SW480 (cell line): ENCODE data around the gene LSM3.
A peak's percentile ranks its signal among the peaks of the same experiment; 100 is the strongest.

Experiments used
- DNase-seq: peaks from one replicate; pipeline ENCODE4 v3.0.0-alpha.2; 2016; ENCODE audit warnings: low spot score

Gene LSM3

GRCh38 chr3:14200841-14201240 lies 22.2 kb downstream of the LSM3 start:
- no peak for DNase-seq

- DNase-seq, result no peak
Measured at GRCh38 chr3:14201940-14202684, 23.5 kb downstream of the LSM3 start.

DNA sequence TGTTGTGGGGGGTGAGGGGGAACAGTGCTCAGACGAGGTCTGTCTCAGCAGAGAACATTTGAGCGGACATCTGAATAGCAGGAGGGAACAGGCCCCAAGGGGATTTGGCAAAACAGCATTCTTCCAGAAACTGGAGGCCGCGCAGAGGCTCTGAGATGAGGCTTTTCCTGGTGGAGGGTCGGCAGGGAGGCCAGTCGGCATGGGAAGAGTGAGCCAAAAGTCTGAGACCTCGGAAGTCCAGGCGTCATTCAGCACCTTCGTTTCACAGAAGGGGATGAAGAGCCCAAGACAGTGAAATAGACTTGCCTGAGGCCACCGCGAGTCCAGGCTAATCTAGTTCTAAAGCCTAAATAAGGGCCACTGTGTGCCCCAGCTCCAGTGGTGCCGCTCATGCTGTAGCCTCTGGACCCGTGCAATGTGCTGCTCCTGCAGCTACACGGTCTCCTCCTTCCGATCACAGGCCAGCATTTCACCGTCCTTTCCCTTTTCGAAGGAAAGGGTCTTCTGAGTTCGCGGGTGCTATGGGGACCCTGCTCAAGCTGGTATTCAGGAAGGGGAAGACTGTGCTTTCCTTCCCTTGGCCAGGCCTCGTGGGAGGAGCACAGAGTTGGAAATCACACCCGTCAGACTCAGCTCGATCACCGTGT lies 24.4 kb downstream of the LSM3 start:
- no peak for DNase-seq

DNA sequence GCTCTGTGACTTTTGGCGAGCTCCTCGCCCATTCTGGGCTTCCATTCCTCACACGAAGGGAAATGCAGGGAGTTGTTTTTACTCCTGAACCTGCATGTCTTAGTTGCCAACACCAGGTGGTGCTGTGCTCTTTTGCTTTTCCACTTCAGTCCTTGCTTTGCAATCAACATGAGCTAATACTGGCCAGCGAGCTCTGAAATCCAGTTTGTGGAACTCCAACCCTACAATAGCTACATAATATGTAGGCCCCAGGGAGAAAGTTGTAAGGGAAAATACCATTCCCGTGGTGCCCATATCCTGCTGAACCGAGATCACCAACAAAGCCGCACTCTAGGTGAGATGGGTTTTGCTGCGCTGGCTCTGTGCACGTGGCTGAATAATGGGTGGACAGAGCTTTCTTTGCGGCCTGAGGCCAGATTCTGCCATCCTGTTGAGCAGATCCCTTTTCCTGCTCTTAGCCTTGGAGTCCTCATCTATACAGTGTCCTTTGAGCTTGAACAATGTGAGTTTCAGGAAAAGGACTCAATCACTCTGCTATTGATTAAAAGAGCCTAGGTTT lies 25.0 kb downstream of the LSM3 start:
- peak; percentile 71 for DNase-seq

DNA sequence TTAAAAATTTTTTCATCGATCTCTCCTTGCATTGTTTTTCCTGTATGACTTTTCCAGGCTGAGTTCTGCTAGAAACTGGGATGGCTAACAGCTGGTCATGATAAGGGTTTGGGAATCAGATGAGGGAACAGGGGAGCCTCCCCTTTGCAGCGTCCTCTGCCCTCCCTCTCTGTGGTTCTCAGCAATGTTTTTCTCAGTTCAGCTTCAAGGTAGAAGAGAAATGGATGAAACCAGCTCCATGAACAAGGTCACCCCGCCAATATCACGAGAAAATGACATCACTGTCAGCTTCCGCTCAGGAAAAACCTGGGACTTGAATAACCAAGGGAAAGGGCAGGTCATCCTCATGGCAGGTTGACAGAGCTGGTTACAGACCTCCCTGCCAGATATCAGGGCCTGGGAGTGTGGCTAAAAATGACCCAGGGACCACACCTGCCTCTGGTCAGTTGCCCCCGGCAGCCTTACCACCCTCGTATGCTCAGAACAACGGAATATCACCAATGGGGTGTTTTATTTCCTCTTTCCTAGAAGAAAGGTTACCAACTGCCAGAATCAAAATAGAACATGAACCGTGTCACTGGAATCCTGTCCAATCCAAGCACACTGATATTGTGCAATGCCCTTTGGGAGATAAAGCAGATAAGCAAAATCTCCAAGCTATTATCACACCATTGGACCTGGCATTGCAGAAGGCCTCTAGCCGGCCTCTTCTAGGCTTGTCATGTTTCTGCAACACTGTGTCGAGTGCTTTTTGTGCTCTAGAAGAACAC lies 26.1 kb downstream of the LSM3 start:
- DNase-seq, result no peak

DNA sequence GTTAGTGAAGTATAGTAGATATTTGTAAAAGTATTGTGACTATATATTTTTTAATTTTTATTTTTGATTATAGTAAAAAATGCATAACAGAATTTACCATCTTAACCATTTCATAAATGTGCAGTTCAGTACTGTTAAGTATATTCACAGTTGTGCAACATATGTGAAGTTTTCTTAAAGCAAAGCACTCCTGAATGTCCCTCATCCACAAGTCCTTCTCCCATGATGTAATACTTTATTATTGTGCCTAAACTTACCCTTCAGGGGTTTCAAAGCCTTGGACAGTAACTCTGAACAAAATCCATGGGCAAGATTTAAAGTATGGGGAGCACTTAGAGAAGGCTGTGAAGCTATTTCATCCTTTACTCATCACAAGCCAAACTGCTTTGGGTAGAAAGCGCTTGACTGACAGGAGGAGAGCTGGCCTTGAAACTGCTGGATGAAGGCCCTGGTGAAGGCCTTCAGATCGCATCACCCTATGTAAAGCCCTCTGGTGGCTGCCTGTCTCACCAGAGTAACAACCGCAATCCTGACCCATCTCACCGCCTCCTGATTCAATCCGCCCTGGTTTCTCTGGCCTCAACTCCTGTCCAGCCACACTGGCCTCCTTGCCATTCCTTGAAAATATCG lies 28.0 kb downstream of the LSM3 start:
- DNase-seq, result no peak

GRCh38 chr3:14208168-14208567 lies 29.6 kb downstream of the LSM3 start:
- no peak for DNase-seq

DNA sequence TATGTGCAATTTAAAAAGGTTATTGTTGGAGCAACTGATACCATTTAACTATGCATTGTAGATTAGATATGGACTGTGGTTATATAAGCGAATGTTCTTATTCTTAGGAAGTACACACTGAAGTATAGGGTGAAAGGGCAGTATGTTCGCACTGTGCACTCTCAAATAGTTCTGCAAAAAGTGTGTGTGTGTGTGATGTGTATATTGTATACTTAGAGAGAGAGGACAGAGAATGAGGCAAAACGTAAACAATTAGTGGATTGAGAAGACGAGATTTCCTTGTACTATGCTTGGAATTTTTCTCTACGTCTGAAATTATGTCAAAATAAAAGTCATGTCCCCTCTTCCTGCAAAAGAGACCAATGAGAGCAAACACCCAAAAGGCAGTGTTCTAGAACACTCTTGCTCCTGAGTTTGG lies 30.4 kb downstream of the LSM3 start:
- no peak for DNase-seq

- DNase-seq, result no peak
Measured at GRCh38 chr3:14209581-14210289, 31.1 kb downstream of the LSM3 start.

GRCh38 chr3:14210290-14210688 lies 31.7 kb downstream of the LSM3 start:
- no peak for DNase-seq

- DNase-seq, result peak; percentile 27
Measured at GRCh38 chr3:14210843-14211594, 32.4 kb downstream of the LSM3 start.

- no peak for DNase-seq
Measured at GRCh38 chr3:14211621-14212020, 33.0 kb downstream of the LSM3 start.

DNA sequence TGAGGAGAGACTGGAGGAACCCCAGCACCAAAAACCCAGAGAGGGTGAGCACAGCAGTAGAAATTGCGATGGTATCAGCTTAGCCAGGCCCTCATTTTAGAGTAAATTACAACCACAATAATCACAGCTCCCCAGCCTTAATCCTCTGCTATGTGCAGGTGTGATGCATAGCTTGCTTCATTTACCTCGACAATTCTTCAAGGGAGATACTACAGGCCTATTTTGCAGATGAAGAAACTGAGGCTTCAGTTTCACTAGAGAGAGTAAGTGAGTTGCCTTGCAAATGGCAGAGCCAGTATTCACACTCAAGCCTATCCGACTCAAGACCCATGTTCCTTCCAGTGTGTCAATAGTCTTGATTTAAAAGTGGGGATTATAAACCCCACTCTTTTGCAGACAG lies 33.4 kb downstream of the LSM3 start:
- no peak for DNase-seq

DNA sequence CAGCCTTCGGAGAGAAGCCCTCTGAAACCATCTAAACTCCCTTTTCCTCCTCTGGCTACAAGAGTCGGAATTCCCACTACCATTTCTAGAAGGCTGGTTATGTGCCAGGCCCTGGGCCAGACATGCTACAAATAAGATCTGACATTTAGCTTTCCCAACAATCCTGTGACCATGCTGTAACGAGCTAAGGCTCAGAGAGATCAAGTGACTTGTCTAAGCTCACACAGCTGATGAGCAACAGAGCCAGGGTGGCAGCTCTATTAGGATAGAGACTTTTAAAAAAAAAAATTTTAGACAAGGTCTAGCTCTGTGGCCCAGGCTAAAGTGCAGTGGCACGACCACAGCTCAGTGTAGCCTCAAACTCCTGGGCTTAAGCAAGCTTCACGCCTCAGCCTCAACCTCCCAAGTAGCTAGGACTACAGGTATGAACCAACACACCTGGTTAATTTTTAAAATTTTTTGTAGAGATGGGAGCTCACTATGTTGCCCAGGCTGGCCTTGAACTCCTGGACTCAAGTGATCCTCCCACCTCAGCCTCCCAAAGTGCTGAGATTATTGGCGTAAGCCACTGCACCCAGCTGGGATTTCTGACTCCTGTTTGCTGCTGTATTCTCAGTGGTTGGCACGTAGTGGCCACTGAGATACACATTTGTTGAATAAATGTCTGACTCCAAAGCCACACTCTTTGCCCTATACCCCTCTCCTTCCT lies 34.6 kb downstream of the LSM3 start:
- no peak for DNase-seq

GRCh38 chr3:14214764-14215163 lies 36.1 kb downstream of the LSM3 start:
- no peak for DNase-seq

GRCh38 chr3:14216257-14217048 lies 37.8 kb downstream of the LSM3 start:
- DNase-seq, result no peak

DNA sequence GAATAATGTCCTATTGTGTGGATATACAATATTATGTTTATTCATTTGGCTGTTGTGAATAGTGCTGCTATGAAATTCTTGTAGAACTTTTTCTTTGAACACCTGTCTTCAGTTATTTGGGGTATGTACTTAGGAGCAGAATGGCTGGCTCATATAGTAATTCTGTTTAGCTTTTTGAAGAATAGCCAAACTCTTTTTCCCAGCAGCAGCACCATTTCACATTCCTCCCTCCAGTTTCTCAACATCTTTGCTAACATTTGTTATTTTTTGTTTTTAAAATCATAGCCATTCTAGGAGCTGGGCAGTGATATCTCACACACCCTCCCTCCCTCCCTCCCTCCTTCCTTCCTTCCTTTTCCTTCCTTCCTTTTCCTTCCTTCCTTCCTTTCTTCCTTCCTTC lies 39.7 kb downstream of the LSM3 start:
- no peak for DNase-seq

DNA sequence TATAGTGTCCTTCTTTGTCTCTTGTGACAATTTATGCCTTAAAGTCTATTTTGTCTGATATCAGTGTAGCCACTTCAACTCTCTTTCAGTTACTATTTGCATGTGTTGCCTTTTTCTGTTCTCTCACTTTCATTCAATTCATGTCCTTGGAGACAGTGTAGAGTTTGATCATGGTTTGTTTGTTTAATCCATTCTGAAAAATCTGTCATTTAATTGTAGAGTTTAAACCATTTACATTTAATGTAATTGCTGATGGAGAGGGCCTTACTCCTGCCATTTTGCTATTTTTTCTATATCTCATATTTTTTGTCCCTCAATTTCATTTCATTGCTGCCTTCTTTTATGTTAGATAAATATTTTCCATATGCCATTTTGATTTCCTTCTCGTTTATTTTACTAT lies 42.3 kb downstream of the LSM3 start:
- DNase-seq, result no peak

- no peak for DNase-seq
Measured at GRCh38 chr3:14221902-14222301, 43.3 kb downstream of the LSM3 start.
